MM.1S (cell line): ENCODE measurements around the gene CD6.
A peak's percentile ranks its signal among the peaks of the same experiment; 100 is the strongest.

Experiments used
- DNase-seq: peaks from one replicate; pipeline ENCODE4 v3.0.0-alpha.2; 2015
- H2AFZ ChIP-seq: fragments of 300-600 bp; sonication (generic); 2 replicates; pipeline ENCODE4 v1.6.0; 2016; ENCODE audit warnings: antibody characterized with exemption, low read length
- H3F3A ChIP-seq: fragments of 300-600 bp; sonication (generic); 2 replicates; pipeline ENCODE4 v1.6.1; 2016; ENCODE audit warnings: mild to moderate bottlenecking, antibody characterized with exemption, low read length, moderate library complexity, mixed read lengths; ENCODE audit not compliant: insufficient read depth
- H3K27ac ChIP-seq: fragments of 300-600 bp; sonication (generic); 2 replicates; pipeline ENCODE4 v1.5.1; 2016; ENCODE audit warnings: mild to moderate bottlenecking, low read length
- H3K27me3 ChIP-seq: fragments of 300-600 bp; sonication (generic); replicated peaks from 2 replicates; pipeline ENCODE4 v1.6.0; 2016; ENCODE audit warnings: low read length; ENCODE audit not compliant: insufficient read depth
- H3K36me3 ChIP-seq: fragments of 300-600 bp; sonication (generic); replicated peaks from 2 replicates; pipeline ENCODE4 v1.6.1; 2016; ENCODE audit warnings: mild to moderate bottlenecking, low read length, mixed read lengths; ENCODE audit not compliant: insufficient read depth
- H3K4me1 ChIP-seq: fragments of 300-600 bp; sonication (generic); 2 replicates; pipeline ENCODE4 v1.6.1; 2016; ENCODE audit warnings: low read length, mixed read lengths
- H3K4me2 ChIP-seq: fragments of 300-600 bp; sonication (generic); 2 replicates; pipeline ENCODE4 v1.6.0; 2016; ENCODE audit warnings: low read depth, low read length
- H3K4me3 ChIP-seq: fragments of 300-600 bp; sonication (generic); 2 replicates; pipeline ENCODE4 v1.5.1; 2016; ENCODE audit warnings: low read length, mixed read lengths
- H3K79me2 ChIP-seq: fragments of 300-600 bp; sonication (generic); 2 replicates; pipeline ENCODE4 v1.6.1; 2016; ENCODE audit warnings: mixed run types, low read length, mixed read lengths
- H3K9ac ChIP-seq: fragments of 300-600 bp; sonication (generic); 2 replicates; pipeline ENCODE4 v1.6.1; 2016; ENCODE audit warnings: low read length, mixed read lengths
- H3K9me2 ChIP-seq: fragments of 300-600 bp; sonication (generic); replicated peaks from 2 replicates; pipeline ENCODE4 v1.6.1; 2016; ENCODE audit warnings: mild to moderate bottlenecking, low read length, mixed read lengths; ENCODE audit not compliant: insufficient read depth
- H3K9me3 ChIP-seq: fragments of 300-600 bp; sonication (generic); replicated peaks from 2 replicates; pipeline ENCODE4 v1.6.1; 2016; ENCODE audit warnings: mild to moderate bottlenecking, low read length, mixed read lengths; ENCODE audit not compliant: insufficient read depth
- H4K20me1 ChIP-seq: fragments of 300-600 bp; sonication (generic); 2 replicates; pipeline ENCODE4 v1.6.1; 2016; ENCODE audit warnings: mild to moderate bottlenecking, low read length, moderate library complexity, mixed read lengths; ENCODE audit not compliant: insufficient read depth
- CTCF ChIP-seq: fragments of 300-600 bp; sonication (generic); IDR thresholded peaks from 2 replicates; pipeline ENCODE4 v1.5.1; 2016; ENCODE audit warnings: antibody characterized with exemption, low read length, mixed read lengths
- EZH2 ChIP-seq: fragments of 300-600 bp; sonication (generic); optimal IDR thresholded peaks from 2 replicates; pipeline ENCODE3; 2017; ENCODE audit warnings: low read depth, mild to moderate bottlenecking, antibody characterized with exemption, low read length, mixed read lengths
- EZH2phosphoT487 ChIP-seq: fragments of 300-600 bp; sonication (generic); IDR thresholded peaks from 2 replicates; pipeline ENCODE4 v1.6.1; 2018; ENCODE audit warnings: antibody characterized with exemption, low read length

The CD6 gene

DNA sequence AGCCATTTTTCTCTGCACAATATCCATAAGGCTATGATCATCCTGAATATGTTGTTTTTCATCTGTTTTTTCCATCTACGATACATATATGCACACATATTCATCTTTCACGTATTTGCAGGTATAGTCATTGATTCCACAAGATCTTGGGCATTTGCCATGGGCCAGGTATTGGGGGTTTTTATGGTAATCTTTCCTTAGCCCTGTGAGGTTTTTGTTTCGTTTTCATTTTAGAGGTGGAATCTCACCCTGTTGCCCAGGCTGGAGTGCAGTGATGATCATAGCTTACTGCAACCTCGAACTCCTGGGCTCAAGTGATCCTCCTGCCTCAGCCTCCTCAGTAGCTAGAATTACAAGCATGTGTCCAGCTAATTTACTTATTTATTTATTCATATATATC is 20.0 kb downstream of the CD6 start:
- Histone ChIP-seq H3F3A (peaks cover 7% of the 10 kb centered on the region; the same call in 1 of the 2 replicates), H3K4me2 (no peak overlapping the region), H3K9me2 (no peaks in the 10 kb centered on the region), H3K27ac (no peak overlapping the region), H3K27me3 (no peaks in the 10 kb centered on the region), H3K4me1 (peaks cover 1% of the 10 kb centered on the region; the same call in 1 of the 2 replicates), H2AFZ (no peak overlapping the region), H3K36me3 (no peaks in the 10 kb centered on the region), H4K20me1 (no peaks in the 10 kb centered on the region), H3K4me3 (no peak overlapping the region), H3K9ac (no peak overlapping the region), H3K79me2 (no peaks in the 10 kb centered on the region), H3K9me3 (no peaks in the 10 kb centered on the region)
- TF ChIP-seq CTCF (no peak), EZH2phosphoT487 (no peak)
- DNase-seq: no peak

GRCh38 chr11:60992842-60993409 is 21.4 kb downstream of the CD6 start:
- Histone ChIP-seq H3K36me3 (no peaks in the 10 kb centered on the region), H2AFZ (no peak overlapping the region), H3K27me3 (no peaks in the 10 kb centered on the region), H3K9me2 (no peaks in the 10 kb centered on the region), H3K9ac (no peak overlapping the region), H3K4me1 (no peaks in the 10 kb centered on the region), H3K79me2 (no peaks in the 10 kb centered on the region), H4K20me1 (no peaks in the 10 kb centered on the region), H3F3A (0 out of 2 replicates have a peak, but pooled peaks cover 4% of the 10 kb centered on the region), H3K4me2 (no peak overlapping the region), H3K4me3 (no peak overlapping the region), H3K9me3 (no peaks in the 10 kb centered on the region), H3K27ac (no peak overlapping the region)
- TF ChIP-seq EZH2phosphoT487: no peak
- no peak for TF ChIP-seq EZH2
- DNase-seq: no peak

DNA sequence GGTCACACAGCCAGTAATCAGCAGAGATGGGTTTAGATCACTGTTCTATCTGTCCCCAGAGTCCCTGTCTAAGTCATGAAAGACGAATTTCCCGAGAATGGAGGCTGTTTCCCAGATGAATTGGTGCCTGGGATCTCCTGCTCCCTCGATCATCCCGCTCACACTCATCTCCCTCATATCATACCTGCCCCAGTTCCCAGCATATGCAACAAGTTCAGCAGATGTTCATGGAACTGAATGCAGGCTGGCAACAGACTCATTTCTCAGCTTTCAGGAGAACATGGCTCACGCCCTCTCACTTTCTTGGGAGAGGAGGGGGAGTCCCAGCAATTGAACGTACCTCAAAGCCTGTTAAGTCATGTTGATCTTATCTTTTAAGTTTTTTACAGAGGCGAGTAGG is 22.1 kb downstream of the CD6 start:
- no peak overlapping the region for H2AFZ ChIP-seq
- H3K27ac ChIP-seq: no peak overlapping the region
- no peak overlapping the region for H3K9ac ChIP-seq
- no peak for TF ChIP-seq CTCF
- TF ChIP-seq EZH2: no peak
- no peak for TF ChIP-seq EZH2phosphoT487
- no peaks in the 10 kb centered on the region for H3K9me3 ChIP-seq
- H3K4me2 ChIP-seq: no peak overlapping the region
- H3K4me1 ChIP-seq: no peaks in the 10 kb centered on the region
- H3K79me2 ChIP-seq: no peaks in the 10 kb centered on the region
- H3F3A ChIP-seq: 0 out of 2 replicates have a peak, but pooled peaks cover 4% of the 10 kb centered on the region
- no peaks in the 10 kb centered on the region for H4K20me1 ChIP-seq
- H3K9me2 ChIP-seq: no peaks in the 10 kb centered on the region
- no peak overlapping the region for H3K4me3 ChIP-seq
- no peak for DNase-seq
- H3K27me3 ChIP-seq: no peaks in the 10 kb centered on the region
- H3K36me3 ChIP-seq: no peaks in the 10 kb centered on the region

- peak overlapping the region; percentile 30; the same call in 1 of the 2 replicates for H3K9ac ChIP-seq
- H3F3A ChIP-seq: 0 out of 2 replicates have a peak, but pooled peaks cover 4% of the 10 kb centered on the region
- no peak for TF ChIP-seq CTCF
- no peak for TF ChIP-seq EZH2
- TF ChIP-seq EZH2phosphoT487: no peak
- no peaks in the 10 kb centered on the region for H3K27me3 ChIP-seq
- H3K27ac ChIP-seq: no peak overlapping the region
- H2AFZ ChIP-seq: peak overlapping the region; percentile 47; the same call in 1 of the 2 replicates
- no peaks in the 10 kb centered on the region for H3K36me3 ChIP-seq
- no peaks in the 10 kb centered on the region for H3K9me3 ChIP-seq
- H4K20me1 ChIP-seq: no peaks in the 10 kb centered on the region
- peak; percentile 18 for DNase-seq
- no peaks in the 10 kb centered on the region for H3K79me2 ChIP-seq
- H3K4me3 ChIP-seq: peak overlapping the region; percentile 53
- no peaks in the 10 kb centered on the region for H3K9me2 ChIP-seq
- peak overlapping the region; percentile 47; the same call in 1 of the 2 replicates for H3K4me2 ChIP-seq
- H3K4me1 ChIP-seq: no peaks in the 10 kb centered on the region
These were observed 23.1 kb downstream of the CD6 start for GRCh38 chr11:60994541-60995080.
